Panc1 (cell line): ENCODE measurements around the gene ACAD8. TPM values are rescaled to one million over a fixed set of nuclear protein-coding genes. Genes with fewer than 3 reads are reported as not detected.

Experiments
- ATAC-seq: fragments of 200-7000 bp; cut with Tn5 transposase; 2 replicates; pipeline ENCODE4 v1.9.1; 2020; ENCODE audit warnings: mild to moderate bottlenecking, moderate library complexity
- BruUV-seq: library from RNA; stranded (reverse); fragments of 400-500 nt; replicated peaks from 2 replicates; lab custom pipeline; 2021; lab: Mats Ljungman, UMichigan
- CTCF ChIA-PET: fragments of 300-600 bp; sonication (Branson Sonifier 250); formaldehyde crosslinking; loops from one replicate; lab custom pipeline; 2022; ENCODE audit warnings: antibody characterized with exemption; lab: Charles Lee
- POLR2A ChIA-PET: fragments of 300-600 bp; sonication (Branson Sonifier 250); formaldehyde crosslinking; loops from one replicate; lab custom pipeline; 2022; ENCODE audit warnings: antibody characterized with exemption; lab: Charles Lee
- DNase-seq: peaks from one replicate; pipeline ENCODE4 v3.0.0-alpha.2; 2010; ENCODE audit warnings: low read depth, low spot score
- H3K27ac ChIP-seq: 2 replicates; pipeline ENCODE4 v1.5.1; 2011; ENCODE audit warnings: mild to moderate bottlenecking, low read length, inconsistent platforms
- H3K27me3 ChIP-seq: fragments of 200-500 bp; sonication (Bioruptor generic); 2 replicates; pipeline ENCODE4 v1.6.0; 2014; ENCODE audit warnings: low read length, inconsistent platforms; ENCODE audit not compliant: control insufficient read depth, insufficient read depth
- H3K36me3 ChIP-seq: fragments of 200-500 bp; sonication (Bioruptor generic); 2 replicates; pipeline ENCODE4 v1.5.1; 2014; ENCODE audit warnings: inconsistent platforms, mild to moderate bottlenecking, low read length, moderate library complexity; ENCODE audit not compliant: control insufficient read depth, insufficient read depth
- H3K4me1 ChIP-seq: 2 replicates; pipeline ENCODE4 v1.5.1; 2011; ENCODE audit warnings: inconsistent platforms, mild to moderate bottlenecking, low read length, moderate library complexity; ENCODE audit not compliant: control insufficient read depth, insufficient read depth
- H3K4me3 ChIP-seq, 2 experiments: 2 replicates each; pipeline ENCODE4 v1.5.1; 2011 to 2012; ENCODE audit warnings: low read depth in 2 of 2, low read length in 2 of 2, mild to moderate bottlenecking in 2 of 2, inconsistent platforms in 1 of 2, moderate library complexity in 1 of 2
- H3K9me3 ChIP-seq: fragments of 200-500 bp; sonication (Bioruptor generic); 2 replicates; pipeline ENCODE4 v1.5.1; 2014; ENCODE audit warnings: low read depth, mild to moderate bottlenecking, inconsistent platforms, low read length, moderate library complexity; ENCODE audit not compliant: control insufficient read depth, insufficient read depth
- POLR2AphosphoS5 ChIP-seq: IDR thresholded peaks from 2 replicates; pipeline ENCODE4 v1.6.1; 2012; ENCODE audit warnings: mild to moderate bottlenecking, low read depth, low read length, moderate library complexity
- REST ChIP-seq, 2 experiments: IDR thresholded peaks; 2 replicates each; pipeline ENCODE4 v1.6.1; 2011 to 2012; ENCODE audit warnings: low read depth in 2 of 2, control low read depth in 1 of 2, low read length in 1 of 2, mild to moderate bottlenecking in 1 of 2, moderate library complexity in 1 of 2; ENCODE audit not compliant: insufficient read depth in 1 of 2
- SIN3A ChIP-seq: IDR thresholded peaks from 2 replicates; pipeline ENCODE4 v1.6.1; 2012; ENCODE audit warnings: low read depth, mild to moderate bottlenecking, low read length, moderate library complexity, borderline replicate concordance; ENCODE audit not compliant: insufficient read depth
- TCF7L2 ChIP-seq: IDR thresholded peaks from 2 replicates; pipeline ENCODE4 v1.6.1; 2011; ENCODE audit warnings: mild to moderate bottlenecking, low read depth, low read length, inconsistent platforms
- in situ Hi-C: cut with HindIII; loops from 2 replicates; pipeline ENCODE4 v1.10.0; 2016; ENCODE audit warnings: low sequenced_read_pairs, low pct_unique_long_range_greater_than_20kb
- intact Hi-C: fragments of 100-400 bp; cut with micrococcal nuclease; formaldehyde crosslinking; loops from one replicate; pipeline ENCODE4 v1.10.0; 2022; ENCODE audit not compliant: unreplicated experiment
- total RNA-seq: library from RNA; stranded (reverse); gene quantifications from one replicate; pipeline ENCODE4 v1.2.1, GENCODE V29; 2021; ENCODE audit not compliant: unreplicated experiment
- TF ChIP-seq, protein P1 (sequence below): fragments of 450-650 bp; IDR thresholded peaks from 2 replicates; pipeline ENCODE4 v1.5.1; 2017; ENCODE audit warnings: mild to moderate bottlenecking

The ACAD8 gene
- total RNA-seq, 1 experiment from 2014 or later = 28.4 TPM

GRCh38 chr11:134289789-134290188 lies 36.4 kb downstream of the ACAD8 start:
- TF ChIP-seq POLR2AphosphoS5 = no peak
- ChIA-PET POLR2A (no interaction called here), CTCF (interaction anchor here (0.7 kb wide), 1 partner anchor 46 kb away, joined by 5 read pairs; no protein-coding TSS in a partner anchor)
- BruUV-seq = no TSS peak
- Histone ChIP-seq H3K9me3 (no peaks in the 10 kb centered on the region), H3K36me3 (no peaks in the 10 kb centered on the region), H3K4me3 (no peak overlapping the region), H3K27me3 (no peaks in the 10 kb centered on the region), H3K27ac (no peak overlapping the region), H3K4me1 (no peaks in the 10 kb centered on the region)
- intact Hi-C loops (no loop called here), in situ Hi-C loops (no loop called here)
- ATAC-seq (no peak), DNase-seq (no peak)

- Histone ChIP-seq H3K36me3 (no peaks in the 10 kb centered on the region), H3K4me1 (no peaks in the 10 kb centered on the region), H3K27me3 (no peaks in the 10 kb centered on the region), H3K27ac (no peak overlapping the region), H3K4me3 (no peak overlapping the region), H3K9me3 (no peaks in the 10 kb centered on the region)
- TF ChIP-seq, protein P1, sequence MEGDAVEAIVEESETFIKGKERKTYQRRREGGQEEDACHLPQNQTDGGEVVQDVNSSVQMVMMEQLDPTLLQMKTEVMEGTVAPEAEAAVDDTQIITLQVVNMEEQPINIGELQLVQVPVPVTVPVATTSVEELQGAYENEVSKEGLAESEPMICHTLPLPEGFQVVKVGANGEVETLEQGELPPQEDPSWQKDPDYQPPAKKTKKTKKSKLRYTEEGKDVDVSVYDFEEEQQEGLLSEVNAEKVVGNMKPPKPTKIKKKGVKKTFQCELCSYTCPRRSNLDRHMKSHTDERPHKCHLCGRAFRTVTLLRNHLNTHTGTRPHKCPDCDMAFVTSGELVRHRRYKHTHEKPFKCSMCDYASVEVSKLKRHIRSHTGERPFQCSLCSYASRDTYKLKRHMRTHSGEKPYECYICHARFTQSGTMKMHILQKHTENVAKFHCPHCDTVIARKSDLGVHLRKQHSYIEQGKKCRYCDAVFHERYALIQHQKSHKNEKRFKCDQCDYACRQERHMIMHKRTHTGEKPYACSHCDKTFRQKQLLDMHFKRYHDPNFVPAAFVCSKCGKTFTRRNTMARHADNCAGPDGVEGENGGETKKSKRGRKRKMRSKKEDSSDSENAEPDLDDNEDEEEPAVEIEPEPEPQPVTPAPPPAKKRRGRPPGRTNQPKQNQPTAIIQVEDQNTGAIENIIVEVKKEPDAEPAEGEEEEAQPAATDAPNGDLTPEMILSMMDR = no peak
- no peak for TF ChIP-seq SIN3A
- TF ChIP-seq POLR2AphosphoS5 = no peak
- TF ChIP-seq REST (IDR thresholded peaks at IDR 0.05; ENCODE audit: insufficient read depth in 1 of 2, low read depth in 2 of 2, low read length in 1 of 2) = no peak
- no peak for TF ChIP-seq TCF7L2
- intact Hi-C loops = no loop called here
- no peak for DNase-seq
- no TSS peak for BruUV-seq
- in situ Hi-C loops = no loop called here
- ChIA-PET POLR2A (no interaction called here), CTCF (no interaction called here)
- no peak for ATAC-seq
Measured at GRCh38 chr11:134290646-134291045, 37.3 kb downstream of the ACAD8 start.

DNA sequence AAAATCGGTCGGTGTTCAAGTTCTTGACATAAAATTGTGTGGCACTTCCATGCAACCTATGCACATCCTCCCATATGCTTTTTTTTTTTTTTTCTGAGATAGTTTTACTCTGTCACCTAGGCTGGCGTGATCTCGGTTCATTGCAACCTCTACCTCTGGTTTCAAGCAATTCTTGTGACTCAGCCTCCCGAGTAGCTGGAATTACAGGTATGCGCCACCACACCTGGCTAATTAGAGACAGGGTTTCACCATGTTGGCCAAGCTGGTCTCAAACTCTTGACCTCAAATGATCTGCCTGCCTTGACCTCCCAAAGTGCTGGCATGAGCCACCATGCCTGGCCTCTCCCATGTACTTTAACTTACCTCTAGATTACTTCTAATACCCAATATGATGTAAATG lies 37.8 kb downstream of the ACAD8 start:
- Histone ChIP-seq H3K4me1 (no peaks in the 10 kb centered on the region), H3K9me3 (no peaks in the 10 kb centered on the region), H3K27me3 (0 out of 2 replicates have a peak, but pooled peaks cover 2% of the 10 kb centered on the region), H3K27ac (no peak overlapping the region), H3K4me3 (no peak overlapping the region), H3K36me3 (no peaks in the 10 kb centered on the region)
- no peak for DNase-seq
- ChIA-PET CTCF (no interaction called here), POLR2A (no interaction called here)
- in situ Hi-C loops = no loop called here
- intact Hi-C loops = no loop called here
- ATAC-seq = no peak
- BruUV-seq = no TSS peak
- TF ChIP-seq, protein P1 = no peak
- no peak for TF ChIP-seq REST (IDR thresholded peaks at IDR 0.05; ENCODE audit: insufficient read depth in 1 of 2, low read depth in 2 of 2, low read length in 1 of 2)
